CD4-positive, CD25-positive, alpha-beta regulatory T cell (primary cell): ENCODE results near the gene TYW1B. TPM values are rescaled to one million over a fixed set of nuclear protein-coding genes. Genes with fewer than 3 reads are reported as not detected.
"Not testable (repeated sequence)": the region's sequence is repeated elsewhere in the genome, so short reads cannot be mapped to it uniquely, and the experiment has no call there.

ENCODE experiments used
- ATAC-seq, 2 donors: fragments of 150-1000 bp; cut with Tn5 transposase; one replicate each; pipeline ENCODE4 v1.10.0; 2021; ENCODE audit warnings: low read depth in 2 of 2, moderate number of reproducible peaks in 2 of 2, moderate library complexity in 1 of 2
- DNase-seq, 3 donors: peaks; one replicate each; pipeline versions ENCODE4 v3.0.0 to v3.0.0-alpha.2; 2012 to 2022; ENCODE audit warnings: mixed read lengths in 1 of 3
- H3K27ac ChIP-seq: one replicate; pipeline ENCODE4 v1.7.0; 2013; ENCODE audit warnings: mild to moderate bottlenecking, low read length; ENCODE audit not compliant: insufficient read depth, poor library complexity, severe bottlenecking
- H3K27me3 ChIP-seq: one replicate; pipeline ENCODE4 v1.7.0; 2013; ENCODE audit warnings: low read length; ENCODE audit not compliant: control insufficient read depth, insufficient read depth
- H3K36me3 ChIP-seq: one replicate; pipeline ENCODE4 v1.7.0; 2013; ENCODE audit warnings: mild to moderate bottlenecking, low read length, moderate library complexity; ENCODE audit not compliant: control insufficient read depth, insufficient read depth
- H3K4me1 ChIP-seq: 2 replicates; pipeline ENCODE4 v1.7.0; 2013; ENCODE audit warnings: mild to moderate bottlenecking, low read length; ENCODE audit not compliant: insufficient read depth, control insufficient read depth, poor library complexity, severe bottlenecking
- H3K4me3 ChIP-seq: one replicate; pipeline ENCODE4 v1.7.0; 2013; ENCODE audit warnings: low read depth, mild to moderate bottlenecking, low read length, moderate library complexity
- H3K9me3 ChIP-seq, 2 experiments: 1 replicate in 1 of 2; 2 replicates in 1 of 2; pipeline ENCODE4 v1.7.0; 2013; ENCODE audit warnings: low read length in 2 of 2, mild to moderate bottlenecking in 1 of 2, moderate library complexity in 1 of 2; ENCODE audit not compliant: control insufficient read depth in 2 of 2
- H3K27ac Mint-ChIP-seq, 3 donors: one replicate each; pipeline ENCODE4 v1.8.0; 2020 to 2022; ENCODE audit warnings: mild to moderate bottlenecking in 3 of 3, mixed read lengths in 3 of 3, moderate library complexity in 2 of 3
- H3K27me3 Mint-ChIP-seq: one replicate; pipeline ENCODE4 v1.8.0; 2022; ENCODE audit warnings: mild to moderate bottlenecking, mixed read lengths
- H3K36me3 Mint-ChIP-seq: one replicate; pipeline ENCODE4 v1.8.0; 2020; ENCODE audit warnings: mixed read lengths
- H3K4me1 Mint-ChIP-seq, 4 donors: one replicate each; pipeline ENCODE4 v1.8.0; 2020 to 2022; ENCODE audit warnings: mixed read lengths in 4 of 4, mild to moderate bottlenecking in 1 of 4
- H3K4me3 Mint-ChIP-seq, 4 donors: one replicate each; pipeline ENCODE4 v1.8.0; 2020 to 2022; ENCODE audit warnings: mild to moderate bottlenecking in 4 of 4, mixed read lengths in 4 of 4, moderate library complexity in 3 of 4
- H3K9me3 Mint-ChIP-seq, 7 donors: one replicate each; pipeline ENCODE4 v1.8.0; 2020 to 2022; ENCODE audit warnings: mixed read lengths in 7 of 7, mild to moderate bottlenecking in 3 of 7, moderate library complexity in 2 of 7
- polyA plus RNA-seq, 4 donors: library from polyadenylated mRNA; unstranded; fragments of 300-500 nt; fragmentation: Illumina TruSeq; gene quantifications; one replicate each; pipeline ENCODE4 v1.2.3, GENCODE V29; 2021
- total RNA-seq: library from RNA; stranded (reverse); gene quantifications from one replicate; pipeline ENCODE4 v1.2.3, GENCODE V29; 2022

The TYW1B gene
- total and polyA plus RNA-seq, 5 donors from 2014 or later, result 0.46 to 9.8 (median 0.82) TPM

DNA sequence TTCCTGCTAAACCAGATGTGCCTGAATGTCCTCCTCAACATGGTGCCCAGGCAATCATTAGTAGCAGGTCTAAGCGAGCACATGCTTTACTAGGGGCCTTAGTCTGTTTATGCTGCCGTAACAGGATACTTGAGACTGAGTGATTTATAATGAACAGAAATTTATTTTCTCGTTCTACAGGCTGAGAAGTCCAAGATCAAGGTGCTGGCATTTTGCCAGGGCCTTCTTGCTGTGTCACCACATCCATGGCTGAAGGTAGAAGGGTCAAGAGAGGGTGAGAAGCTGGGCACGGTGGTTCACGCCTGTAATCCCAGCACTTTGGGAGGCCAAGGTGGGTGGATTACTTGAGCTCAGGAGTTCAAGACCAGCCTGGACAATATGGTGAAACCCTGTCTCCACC is 273.6 kb downstream of the TYW1B start:
- not testable (repeated sequence) for H3K36me3 ChIP-seq, ATAC-seq, H3K4me1 Mint-ChIP-seq, H3K4me3 Mint-ChIP-seq, H3K27me3 Mint-ChIP-seq, H3K4me1 ChIP-seq, H3K9me3 ChIP-seq, H3K4me3 ChIP-seq, H3K27me3 ChIP-seq, H3K27ac ChIP-seq, DNase-seq, H3K27ac Mint-ChIP-seq, H3K36me3 Mint-ChIP-seq
- H3K9me3 Mint-ChIP-seq, result peaks cover 0 to 11% (median 6%) of the 10 kb centered on the region in 7 donors

GRCh38 chr7:72550454-72550853 is 277.5 kb downstream of the TYW1B start:
- not testable (repeated sequence) for H3K27me3 ChIP-seq, H3K9me3 ChIP-seq, H3K36me3 ChIP-seq, H3K4me1 ChIP-seq, H3K27me3 Mint-ChIP-seq, H3K4me3 ChIP-seq, H3K27ac ChIP-seq, DNase-seq, H3K4me3 Mint-ChIP-seq, H3K4me1 Mint-ChIP-seq, ATAC-seq, H3K27ac Mint-ChIP-seq, H3K36me3 Mint-ChIP-seq
- H3K9me3 Mint-ChIP-seq, result peaks cover 0 to 11% (median 6%) of the 10 kb centered on the region in 7 donors

- not testable (repeated sequence) for H3K27me3 Mint-ChIP-seq, H3K4me1 ChIP-seq, H3K9me3 ChIP-seq, H3K27ac ChIP-seq, H3K4me3 Mint-ChIP-seq, H3K4me1 Mint-ChIP-seq, H3K27me3 ChIP-seq, H3K9me3 Mint-ChIP-seq, ATAC-seq, H3K27ac Mint-ChIP-seq, H3K36me3 Mint-ChIP-seq, H3K4me3 ChIP-seq, H3K36me3 ChIP-seq, DNase-seq
Measured at GRCh38 chr7:72546586-72547237, 281.3 kb downstream of the TYW1B start.

DNA sequence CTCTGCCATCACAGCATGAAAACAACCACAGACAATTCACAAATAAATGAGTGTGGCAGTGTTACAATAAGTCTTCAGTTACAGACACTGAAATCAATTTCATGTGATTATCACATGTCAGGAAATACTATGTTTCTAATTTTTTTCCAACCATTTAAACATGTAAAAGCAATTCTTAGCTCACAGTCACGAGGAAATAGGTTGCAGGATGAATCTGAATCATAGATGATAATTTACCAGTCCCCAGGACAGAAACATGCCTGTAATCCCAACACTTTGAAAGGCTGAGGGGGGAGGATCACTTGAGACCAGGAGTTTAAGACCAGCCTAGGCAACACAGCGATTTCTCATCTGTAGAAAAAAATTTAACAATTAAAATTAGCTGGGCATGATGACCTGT is 283.5 kb downstream of the TYW1B start:
- not testable (repeated sequence) for H3K36me3 Mint-ChIP-seq

DNA sequence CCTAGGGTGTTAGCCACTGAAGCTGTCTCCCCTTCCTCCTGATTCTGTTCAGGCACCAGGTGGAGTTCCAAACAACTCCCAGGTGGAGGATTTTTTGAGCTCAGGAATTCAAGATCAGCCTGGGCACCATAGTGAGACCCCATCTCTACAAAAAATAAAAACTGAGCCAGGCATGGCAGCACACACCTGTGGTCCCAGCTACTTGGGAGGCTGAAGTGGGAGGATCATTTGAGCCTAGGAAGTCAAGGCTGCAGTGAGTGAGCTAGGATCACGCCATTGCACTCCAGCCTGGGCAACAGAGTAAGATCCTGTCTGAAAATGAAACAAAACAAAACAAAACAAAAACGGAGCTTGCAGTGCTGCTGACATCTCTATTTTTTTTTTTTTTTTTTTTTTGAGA is 287.1 kb downstream of the TYW1B start:
- Mint-ChIP-seq H3K27me3 (no peaks in the 10 kb centered on the region), H3K4me3 (no peak overlapping the region), H3K4me1 (no peaks in the 10 kb centered on the region), H3K27ac (no peak overlapping the region), H3K9me3 (no peaks in the 10 kb centered on the region), H3K36me3 (no peaks in the 10 kb centered on the region)
- DNase-seq, result no peak
- H3K27me3 ChIP-seq, result no peaks in the 10 kb centered on the region
- no peaks in the 10 kb centered on the region for H3K4me1 ChIP-seq
- no peaks in the 10 kb centered on the region for H3K36me3 ChIP-seq
- no peak for ATAC-seq
- no peak overlapping the region for H3K4me3 ChIP-seq
- no peak overlapping the region for H3K27ac ChIP-seq
- H3K9me3 ChIP-seq, result no peaks in the 10 kb centered on the region

More for the DNA sequence above, 283.5 kb downstream of the TYW1B start:
- not testable (repeated sequence) for H3K27ac Mint-ChIP-seq, H3K27me3 Mint-ChIP-seq, H3K4me1 ChIP-seq, H3K9me3 ChIP-seq, DNase-seq, H3K27me3 ChIP-seq, H3K9me3 Mint-ChIP-seq, H3K27ac ChIP-seq, H3K4me3 Mint-ChIP-seq, ATAC-seq, H3K4me1 Mint-ChIP-seq, H3K4me3 ChIP-seq, H3K36me3 ChIP-seq

GRCh38 chr7:72540106-72540611 is 287.8 kb downstream of the TYW1B start:
- no peaks in the 10 kb centered on the region for H3K27me3 Mint-ChIP-seq
- no peaks in the 10 kb centered on the region for H3K27me3 ChIP-seq
- no peak overlapping the region for H3K4me3 ChIP-seq
- no peaks in the 10 kb centered on the region for H3K9me3 ChIP-seq
- DNase-seq (no peak), ATAC-seq (no peak)
- no peak overlapping the region for H3K27ac ChIP-seq
- no peak overlapping the region for H3K4me3 Mint-ChIP-seq
- no peak overlapping the region for H3K27ac Mint-ChIP-seq
- H3K9me3 Mint-ChIP-seq, result no peaks in the 10 kb centered on the region
- H3K4me1 ChIP-seq, result no peaks in the 10 kb centered on the region
- no peaks in the 10 kb centered on the region for H3K36me3 ChIP-seq
- H3K36me3 Mint-ChIP-seq, result no peaks in the 10 kb centered on the region
- no peaks in the 10 kb centered on the region for H3K4me1 Mint-ChIP-seq

- no peak overlapping the region for H3K4me3 Mint-ChIP-seq
- H3K27me3 Mint-ChIP-seq, result no peaks in the 10 kb centered on the region
- no peaks in the 10 kb centered on the region for H3K36me3 Mint-ChIP-seq
- H3K27ac ChIP-seq, result no peak overlapping the region
- no peak overlapping the region for H3K4me3 ChIP-seq
- H3K9me3 ChIP-seq, result no peaks in the 10 kb centered on the region
- H3K4me1 ChIP-seq, result no peaks in the 10 kb centered on the region
- no peaks in the 10 kb centered on the region for H3K27me3 ChIP-seq
- no peaks in the 10 kb centered on the region for H3K36me3 ChIP-seq
- DNase-seq (no peak), ATAC-seq (no peak)
- H3K27ac Mint-ChIP-seq, result no peak overlapping the region
- H3K4me1 Mint-ChIP-seq, result no peaks in the 10 kb centered on the region
- no peaks in the 10 kb centered on the region for H3K9me3 Mint-ChIP-seq
Measured at GRCh38 chr7:72539702-72540101, 288.3 kb downstream of the TYW1B start.

DNA sequence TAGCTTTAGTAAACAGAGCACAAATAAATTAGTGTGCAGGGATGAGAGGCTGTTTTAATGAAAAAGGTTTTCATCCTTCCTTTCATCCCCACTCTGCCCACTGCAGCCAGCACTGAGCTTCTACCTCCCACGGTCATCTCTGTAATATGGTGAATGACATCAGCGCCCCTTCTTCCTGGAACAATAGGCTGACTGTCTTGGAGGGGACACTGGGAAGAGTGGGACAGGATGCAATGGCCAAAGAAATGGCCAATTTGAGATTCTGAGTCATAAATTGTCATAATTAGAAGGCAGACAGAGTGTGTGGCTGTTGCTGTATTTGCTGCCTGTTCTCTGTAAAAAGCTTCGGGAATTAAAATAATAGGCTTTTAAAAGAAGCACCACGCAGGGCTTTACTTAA is 289.1 kb downstream of the TYW1B start:
- ATAC-seq, result no peak
- no peak overlapping the region for H3K27ac Mint-ChIP-seq

More for the DNA sequence above, 289.1 kb downstream of the TYW1B start:
- Histone ChIP-seq H3K27me3 (no peaks in the 10 kb centered on the region), H3K4me1 (no peaks in the 10 kb centered on the region), H3K9me3 (no peaks in the 10 kb centered on the region), H3K27ac (no peak overlapping the region), H3K36me3 (no peaks in the 10 kb centered on the region), H3K4me3 (no peak overlapping the region)
- no peaks in the 10 kb centered on the region for H3K27me3 Mint-ChIP-seq
- H3K9me3 Mint-ChIP-seq, result no peaks in the 10 kb centered on the region
- H3K36me3 Mint-ChIP-seq, result no peaks in the 10 kb centered on the region
- no peak overlapping the region for H3K4me3 Mint-ChIP-seq
- no peaks in the 10 kb centered on the region for H3K4me1 Mint-ChIP-seq
- no peak for DNase-seq
